H1 (cell line): ENCODE measurements around the gene ADAMTS6. TPM values are rescaled to one million over a fixed set of nuclear protein-coding genes. Genes with fewer than 3 reads are reported as not detected.

Experiments used
- CTCF ChIA-PET: fragments of 300-600 bp; sonication (Branson Sonifier 250); formaldehyde crosslinking; loops from one replicate; lab custom pipeline; 2021; ENCODE audit not compliant: partially characterized antibody; lab: Charles Lee
- POLR2A ChIA-PET: fragments of 300-600 bp; sonication (Branson Sonifier 250); formaldehyde crosslinking; loops from one replicate; lab custom pipeline; 2021; ENCODE audit warnings: inconsistent platforms; ENCODE audit not compliant: partially characterized antibody; lab: Charles Lee
- DNase-seq, 2 experiments: peaks; one replicate each; pipeline versions ENCODE4 v3.0.0 to v3.0.0-alpha.2; 2010 to 2022; ENCODE audit warnings: low spot score in 2 of 2, low read depth in 1 of 2, mixed read lengths in 1 of 2
- FAIRE-seq: peaks from 2 replicates; lab custom pipeline; 2011; peaks lifted over from hg19 to GRCh38; lab: Jason Lieb, UNC
- H2AFZ ChIP-seq: 2 replicates; pipeline ENCODE4 v1.8.1; 2012; ENCODE audit warnings: low read length, inconsistent platforms
- H2AK5ac ChIP-seq: 2 replicates; pipeline ENCODE4 v1.6.1; 2013; ENCODE audit warnings: low read depth, low read length
- H2BK120ac ChIP-seq: replicated peaks from 2 replicates; pipeline ENCODE3; 2013; ENCODE audit warnings: low read depth, low read length, inconsistent platforms
- H2BK12ac ChIP-seq: 2 replicates; pipeline ENCODE4 v1.6.1; 2013; ENCODE audit warnings: low read depth, low read length
- H2BK15ac ChIP-seq: 2 replicates; pipeline ENCODE4 v1.6.1; 2013; ENCODE audit warnings: low read length
- H2BK20ac ChIP-seq: 2 replicates; pipeline ENCODE4 v1.6.1; 2013; ENCODE audit warnings: low read length
- H2BK5ac ChIP-seq: 2 replicates; pipeline ENCODE4 v1.6.1; 2013; ENCODE audit warnings: low read depth, low read length
- H3K14ac ChIP-seq: 2 replicates; pipeline ENCODE4 v1.6.1; 2013; ENCODE audit warnings: inconsistent platforms; ENCODE audit not compliant: insufficient read length
- H3K18ac ChIP-seq: 2 replicates; pipeline ENCODE4 v1.6.1; 2013; ENCODE audit warnings: low read length; ENCODE audit errors: extremely low read depth
- H3K23ac ChIP-seq: 2 replicates; pipeline ENCODE4 v1.6.1; 2013; ENCODE audit warnings: inconsistent platforms; ENCODE audit not compliant: insufficient read length
- H3K23me2 ChIP-seq: 2 replicates; pipeline ENCODE4 v1.6.1; 2013; ENCODE audit warnings: low read depth, low read length
- H3K27ac ChIP-seq: 2 replicates; pipeline ENCODE4 v1.6.1; 2011; ENCODE audit warnings: low read depth, low read length, inconsistent platforms
- H3K27me3 ChIP-seq, 4 experiments: replicated peaks in 1 of 4; 1 replicate in 1 of 4; 2 replicates in 3 of 4; pipeline versions ENCODE4 v1.6.1 to v1.8.1; 2011 to 2013; ENCODE audit warnings: low read length in 3 of 4, mild to moderate bottlenecking in 3 of 4, inconsistent platforms in 2 of 4, mixed read lengths in 2 of 4, moderate library complexity in 1 of 4; ENCODE audit not compliant: control insufficient read depth in 3 of 4, insufficient read depth in 3 of 4; ENCODE audit errors: extremely low read depth in 1 of 4
- H3K36me3 ChIP-seq, 4 experiments: 2 replicates each; pipeline versions ENCODE4 v1.6.1 to v1.8.1; 2011 to 2013; ENCODE audit warnings: mild to moderate bottlenecking in 4 of 4, low read length in 3 of 4, moderate library complexity in 2 of 4, control low read depth in 1 of 4, inconsistent platforms in 1 of 4; ENCODE audit not compliant: insufficient read depth in 4 of 4, control insufficient read depth in 2 of 4
- H3K4ac ChIP-seq: replicated peaks from 2 replicates; pipeline ENCODE3; 2013; ENCODE audit warnings: low read length, low read depth, mixed read lengths, inconsistent platforms; ENCODE audit not compliant: insufficient read length
- H3K4me1 ChIP-seq, 4 experiments: replicated peaks in 1 of 4; 1 replicate in 1 of 4; 2 replicates in 3 of 4; pipeline versions ENCODE4 v1.6.1 to v1.8.1; 2011 to 2013; ENCODE audit warnings: low read length in 3 of 4, inconsistent platforms in 2 of 4, mixed read lengths in 1 of 4; ENCODE audit not compliant: insufficient read depth in 4 of 4, control insufficient read depth in 3 of 4
- H3K4me2 ChIP-seq, 2 experiments: 2 replicates each; pipeline versions ENCODE4 v1.6.1 to v1.8.1; 2011 to 2013; ENCODE audit warnings: low read depth in 2 of 2, low read length in 2 of 2, control low read depth in 1 of 2, inconsistent platforms in 1 of 2, mild to moderate bottlenecking in 1 of 2; ENCODE audit not compliant: insufficient read depth in 1 of 2
- H3K4me3 ChIP-seq, 4 experiments: fragments of 200-600, 300-600 bp in 1 of 4; sonication (generic), shearing (Covaris generic), sonication (Bioruptor Twin) in 1 of 4; 2 replicates each; pipeline versions ENCODE4 v1.5.1 to v1.8.1; 2011 to 2016; ENCODE audit warnings: low read length in 4 of 4, low read depth in 3 of 4, control low read depth in 2 of 4, inconsistent platforms in 2 of 4, mild to moderate bottlenecking in 2 of 4, mixed read lengths in 1 of 4, moderate library complexity in 1 of 4; ENCODE audit not compliant: insufficient read depth in 2 of 4; ENCODE audit errors: extremely low read depth in 1 of 4
- H3K56ac ChIP-seq: replicated peaks from 2 replicates; pipeline ENCODE3; 2013; ENCODE audit warnings: low read depth, mild to moderate bottlenecking, mixed read lengths, low read length, inconsistent platforms; ENCODE audit not compliant: insufficient read length
- H3K79me1 ChIP-seq: 2 replicates; pipeline ENCODE4 v1.6.1; 2013; ENCODE audit warnings: low read depth, low read length, control low read depth
- H3K79me2 ChIP-seq, 2 experiments: 2 replicates each; pipeline versions ENCODE4 v1.6.1 to v1.8.1; 2012 to 2013; ENCODE audit warnings: low read length in 2 of 2, mild to moderate bottlenecking in 2 of 2, inconsistent platforms in 1 of 2; ENCODE audit not compliant: insufficient read depth in 2 of 2, control insufficient read depth in 1 of 2
- H3K9ac ChIP-seq, 4 experiments: replicated peaks in 1 of 4; 1 replicate in 1 of 4; 2 replicates in 3 of 4; pipeline versions ENCODE4 v1.6.1 to v1.8.1; 2011 to 2013; ENCODE audit warnings: low read depth in 3 of 4, low read length in 3 of 4, control low read depth in 2 of 4, mild to moderate bottlenecking in 2 of 4, moderate library complexity in 2 of 4, inconsistent platforms in 1 of 4; ENCODE audit errors: extremely low read depth in 1 of 4
- H3K9me3 ChIP-seq, 2 experiments: 2 replicates each; pipeline versions ENCODE4 v1.6.1 to v1.8.1; 2012 to 2013; ENCODE audit warnings: mild to moderate bottlenecking in 2 of 2, moderate library complexity in 2 of 2, control low read depth in 1 of 2, inconsistent platforms in 1 of 2, low read depth in 1 of 2, low read length in 1 of 2, mixed read lengths in 1 of 2; ENCODE audit not compliant: insufficient read depth in 2 of 2
- H4K20me1 ChIP-seq, 2 experiments: replicated peaks in 1 of 2; 2 replicates each; pipeline versions ENCODE3 to v1.8.1; 2011 to 2013; ENCODE audit warnings: inconsistent platforms in 2 of 2, low read length in 2 of 2, mild to moderate bottlenecking in 1 of 2; ENCODE audit not compliant: insufficient read depth in 2 of 2, control insufficient read depth in 1 of 2
- H4K5ac ChIP-seq: 2 replicates; pipeline ENCODE4 v1.6.1; 2013; ENCODE audit warnings: low read length, low read depth, mixed read lengths, inconsistent platforms; ENCODE audit not compliant: insufficient read length
- H4K8ac ChIP-seq: 2 replicates; pipeline ENCODE4 v1.8.0; 2013; ENCODE audit warnings: mild to moderate bottlenecking, moderate library complexity, low read length, inconsistent platforms; ENCODE audit not compliant: insufficient read depth; ENCODE audit errors: extremely low read depth
- H4K91ac ChIP-seq: replicated peaks from 2 replicates; pipeline ENCODE3; 2013; ENCODE audit warnings: low read length, mixed read lengths, inconsistent platforms; ENCODE audit not compliant: insufficient read length
- FOSL1 ChIP-seq: IDR thresholded peaks from 2 replicates; pipeline ENCODE4 v1.6.1; 2011; ENCODE audit warnings: mild to moderate bottlenecking, low read depth, low read length, moderate library complexity; ENCODE audit not compliant: insufficient read depth
- GTF2F1 ChIP-seq: IDR thresholded peaks from 2 replicates; pipeline ENCODE4 v1.6.1; 2012; ENCODE audit warnings: low read depth, low read length, improper control_type of control experiment, borderline replicate concordance
- HDAC2 ChIP-seq, 2 experiments: fragments of 300-600 bp in 1 of 2; sonication (generic) in 1 of 2; IDR thresholded peaks; 2 replicates each; pipeline ENCODE4 v1.6.1; 2011 to 2012; ENCODE audit warnings: low read depth in 2 of 2, low read length in 2 of 2, mild to moderate bottlenecking in 2 of 2, moderate library complexity in 2 of 2, borderline replicate concordance in 1 of 2, inconsistent platforms in 1 of 2
- JUND ChIP-seq: IDR thresholded peaks from 2 replicates; pipeline ENCODE4 v1.6.1; 2011; ENCODE audit warnings: mild to moderate bottlenecking, improper control_type of control experiment, low read length
- TBP ChIP-seq: IDR thresholded peaks from 2 replicates; pipeline ENCODE4 v1.6.1; 2011; ENCODE audit warnings: low read depth, low read length, improper control_type of control experiment
- YY1 ChIP-seq: IDR thresholded peaks from 2 replicates; pipeline ENCODE4 v1.6.1; 2011; ENCODE audit warnings: low read depth, mild to moderate bottlenecking, low read length
- WGBS, 2 experiments: shearing (Covaris generic) in 1 of 2; methylation state at CpG; one replicate each; pipeline versions ENCODE4 v1.1.6 to v1.1.7; 2013 to 2015; ENCODE audit warnings: low lambda C conversion rate in 2 of 2, mixed read lengths in 2 of 2, inconsistent platforms in 1 of 2, low coverage in 1 of 2, missing lambda C conversion rate in 1 of 2; ENCODE audit not compliant: insufficient replicate concordance in 2 of 2, insufficient coverage in 1 of 2, insufficient read length in 1 of 2; ENCODE audit errors: extremely low coverage in 1 of 2, missing lambda C conversion rate in 1 of 2; 5-methylcytosine and 5-hydroxymethylcytosine counted together
- polyA plus RNA-seq, 7 experiments: library from polyadenylated mRNA; depleted of rRNA in 3 of 7; stranded (reverse) in 5 of 7; unstranded in 2 of 7; fragments of >200 nt in 5 of 7; fragments of 200-250 nt in 2 of 7; gene quantifications; 1 replicate in 5 of 7; 2 replicates in 1 of 7; 4 replicates in 1 of 7; pipeline versions ENCODE4 v1.2.1 to v1.2.3, GENCODE V29; 2011 to 2013; ENCODE audit warnings: missing spikeins in 2 of 7, mixed read lengths in 2 of 7
- total RNA-seq: library from RNA; stranded (reverse); fragmentation: NEBNext Ultra II Directional; extraction: Animal tissue kit (Norgen Biotek cat#: 25700); gene quantifications from 2 replicates; pipeline ENCODE4 v1.2.1, GENCODE V29; 2021

The ADAMTS6 gene
- total and polyA plus RNA-seq, 2 of the 8 experiments (the other 6 are each of a cell fraction or from before 2014, with no cell fraction given): 0.74 to 2.4 TPM

GRCh38 chr5:65157906-65158603 lies 323.7 kb downstream of the ADAMTS6 start:
- H2BK5ac ChIP-seq: no peak overlapping the region
- no peak overlapping the region for H2BK15ac ChIP-seq
- H3K23ac ChIP-seq: no peak overlapping the region
- no peaks in the 10 kb centered on the region for H3K23me2 ChIP-seq
- 93% methylated on average over 4 of the region's 4 CpGs; no CpG with 5 or more reads in 1 of the 2 experiments for WGBS, 2 experiments
- no peak overlapping the region for H3K4me2 ChIP-seq
- H2AK5ac ChIP-seq: no peak overlapping the region
- DNase-seq: no peak
- no peak overlapping the region for H2AFZ ChIP-seq
- no peaks in the 10 kb centered on the region for H3K9me3 ChIP-seq
- H4K91ac ChIP-seq: no peak overlapping the region
- no peak overlapping the region for H3K18ac ChIP-seq
- no peak overlapping the region for H2BK20ac ChIP-seq
- H2BK120ac ChIP-seq: no peak overlapping the region
- no peaks in the 10 kb centered on the region for H4K20me1 ChIP-seq
- no peak overlapping the region for H3K4me3 ChIP-seq
- ChIA-PET CTCF (interaction anchor here (1.4 kb wide), 1 partner anchor 14 kb away, joined by 4 read pairs; no protein-coding TSS in a partner anchor), POLR2A (no interaction called here)
- H3K79me2 ChIP-seq: no peaks in the 10 kb centered on the region
- no peaks in the 10 kb centered on the region; a peak in 1 of 7 replicates for H3K27me3 ChIP-seq
- no peak overlapping the region for H3K56ac ChIP-seq
- no peak overlapping the region for H3K14ac ChIP-seq
- no peaks in the 10 kb centered on the region for H3K79me1 ChIP-seq
- H3K27ac ChIP-seq: no peak overlapping the region
- H3K36me3 ChIP-seq: no peaks in the 10 kb centered on the region
- no peaks in the 10 kb centered on the region for H3K4me1 ChIP-seq
- no peak overlapping the region for H2BK12ac ChIP-seq
- H3K9ac ChIP-seq: no peak overlapping the region
- no peak overlapping the region for H3K4ac ChIP-seq
- H4K5ac ChIP-seq: no peak overlapping the region
- no peak for FAIRE-seq
- no peak overlapping the region for H4K8ac ChIP-seq
- no peak for TF ChIP-seq HDAC2 (IDR thresholded peaks at IDR 0.05; ENCODE audit: borderline replicate concordance in 1 of 2, low read depth in 2 of 2, low read length in 2 of 2)
- no peak for TF ChIP-seq JUND
- no peak for TF ChIP-seq GTF2F1
- no peak for TF ChIP-seq TBP
- no peak for TF ChIP-seq YY1
- TF ChIP-seq FOSL1: no peak
